Stimulated activated CD4-positive, alpha-beta T cell treated with anti-CD3 and anti-CD28 coated beads, Interleukin-4, amount 100 ng/mL, for 4 hours (primary cell): Measurements from ENCODE around the gene CLHC1.
"Not testable (repeated sequence)": the region's sequence is repeated elsewhere in the genome, so short reads cannot be mapped to it uniquely, and the experiment has no call there.

Experiments used
- DNase-seq, 2 experiments: peaks; one replicate each; pipeline ENCODE4 v3.0.0-alpha.2; 2020

The CLHC1 gene

GRCh38 chr2:55232084-55232862 lies at the start of gene CLHC1, which contains the start of gene RPS27A:
Gene CLHC1 (minus strand): TSS chr2:55232293. CDS start chr2:55222411, 9,882 bp downstream.
Gene RPS27A (plus strand): TSS chr2:55232688. CDS start chr2:55232825, 137 bp downstream.
- DNase-seq, result peak; percentile 89 to 94

- not testable (repeated sequence) for DNase-seq
Observed at GRCh38 chr2:55280851-55281546, 48.9 kb upstream of the CLHC1 start.

DNA sequence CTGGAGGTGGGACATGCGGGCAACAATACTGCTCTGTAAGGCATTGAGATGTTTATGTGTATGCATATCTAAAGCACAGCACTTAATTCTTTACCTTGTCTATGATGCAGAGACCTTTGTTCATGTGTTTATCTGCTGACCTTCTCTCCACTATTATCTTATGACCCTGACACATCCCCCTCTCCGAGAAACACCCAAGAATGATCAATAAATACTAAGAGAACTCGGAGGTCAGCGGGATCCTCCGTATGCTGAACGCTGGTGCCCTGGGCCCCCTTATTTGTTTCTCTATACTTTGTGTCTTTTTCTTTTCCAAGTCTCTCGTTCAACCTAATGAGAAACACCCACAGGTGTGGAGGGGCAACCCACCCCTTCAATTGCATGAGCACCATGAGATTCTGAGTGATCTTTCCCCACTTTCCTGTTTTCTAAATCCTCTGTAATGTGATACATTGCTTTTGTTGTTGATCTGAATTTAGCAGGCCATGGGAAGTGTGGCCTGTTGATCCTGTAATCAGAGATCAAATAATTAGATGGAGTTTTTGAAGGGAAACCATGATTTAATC lies 47.8 kb upstream of the CLHC1 start:
- DNase-seq, result not testable (repeated sequence)

DNA sequence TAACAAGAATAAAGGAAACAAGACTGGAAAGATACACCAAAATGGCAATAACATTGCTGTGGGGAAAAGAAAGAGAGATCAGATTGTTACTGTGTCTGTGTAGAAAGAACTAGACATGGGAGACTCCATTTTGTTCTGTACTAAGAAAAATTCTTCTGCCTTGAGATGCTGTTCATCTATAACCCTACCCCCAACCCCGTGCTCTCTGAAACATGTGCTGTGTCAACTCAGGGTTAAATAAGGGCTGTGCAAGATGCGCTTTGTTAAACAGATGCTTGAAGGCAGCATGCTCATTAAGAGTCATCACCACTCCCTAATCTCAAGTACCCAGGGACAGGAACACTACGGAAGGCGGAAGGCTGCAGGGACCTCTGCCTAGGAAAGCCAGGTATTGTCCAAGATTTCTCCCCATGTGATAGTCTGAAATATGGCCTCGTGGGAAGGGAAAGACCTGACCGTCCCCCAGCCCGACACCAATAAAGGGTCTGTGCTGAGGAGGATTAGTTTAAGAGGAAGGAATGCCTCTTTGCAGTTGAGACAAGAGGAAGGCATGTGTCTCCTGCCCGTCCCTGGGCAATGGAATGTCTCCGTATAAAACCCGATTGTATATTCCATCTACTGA lies 47.2 kb upstream of the CLHC1 start:
- not testable (repeated sequence) for DNase-seq

DNA sequence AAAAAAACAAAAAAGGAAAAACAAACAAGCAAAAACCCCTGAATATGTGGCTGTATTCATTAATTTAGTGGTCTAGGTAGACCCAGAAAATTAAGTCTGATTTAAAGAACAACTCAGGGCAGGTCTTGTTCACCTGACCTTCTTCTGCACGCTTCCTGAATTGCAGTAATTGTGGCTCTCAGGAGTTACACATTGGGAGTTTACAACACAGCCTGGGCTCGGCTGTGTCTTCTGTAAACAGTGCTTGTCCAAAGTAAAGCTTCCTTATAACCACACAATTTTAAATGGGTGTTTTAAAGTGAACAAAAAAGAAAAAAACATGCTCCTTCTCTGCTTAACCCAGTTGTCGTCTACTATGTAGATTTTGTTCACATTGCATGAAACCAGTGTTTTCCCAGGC lies 45.2 kb upstream of the CLHC1 start:
- DNase-seq, result no peak

- not testable (repeated sequence) for DNase-seq
Observed at GRCh38 chr2:55274346-55274745, 42.3 kb upstream of the CLHC1 start.

GRCh38 chr2:55269645-55269990 lies 37.5 kb upstream of the CLHC1 start:
- no peak for DNase-seq

DNA sequence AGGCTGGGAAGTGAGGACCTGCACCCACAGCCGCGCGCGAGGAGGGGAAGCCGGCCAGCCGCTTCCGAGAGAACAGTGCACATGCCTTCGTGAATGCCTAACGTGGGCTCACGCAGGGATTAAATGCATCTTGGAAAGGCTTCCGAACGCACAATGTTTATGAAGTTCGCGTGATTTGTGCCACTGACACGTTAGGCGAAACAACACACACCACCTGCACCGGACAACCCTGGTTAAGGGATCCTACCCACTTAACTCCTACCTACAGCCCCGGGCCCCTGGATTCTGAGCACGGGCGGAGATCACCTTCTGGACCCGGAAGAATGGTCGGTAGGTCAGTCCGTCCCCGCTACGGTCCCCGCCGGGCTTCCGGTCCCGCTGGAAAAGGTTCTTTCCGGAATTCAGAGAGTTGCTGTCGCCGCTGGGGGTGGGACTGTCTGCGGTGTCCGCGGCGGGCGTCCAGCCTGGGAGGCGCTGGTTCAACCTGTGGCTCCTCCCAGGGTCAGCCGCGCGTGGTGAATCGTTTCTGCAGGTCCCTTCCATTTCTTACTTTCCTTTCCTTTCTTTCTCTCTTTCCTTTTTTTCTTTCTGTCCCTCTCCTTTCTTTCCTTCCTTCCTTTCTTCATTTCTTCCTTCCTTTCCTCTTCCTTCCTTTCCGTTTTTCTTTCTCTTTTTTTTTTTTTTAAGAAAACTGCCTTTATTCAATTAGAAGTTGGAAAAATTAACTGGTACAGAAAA lies 37.0 kb upstream of the CLHC1 start, which contains the start of gene MTIF2:
Gene MTIF2, minus strand, starts transcription at position 325 of the 738 bp plus-strand sequence. CDS start 5,373 bp downstream, outside the sequence.
- peak; percentile 79 to 86 for DNase-seq

GRCh38 chr2:55268288-55268906 lies 36.3 kb upstream of the CLHC1 start:
- no peak for DNase-seq

DNA sequence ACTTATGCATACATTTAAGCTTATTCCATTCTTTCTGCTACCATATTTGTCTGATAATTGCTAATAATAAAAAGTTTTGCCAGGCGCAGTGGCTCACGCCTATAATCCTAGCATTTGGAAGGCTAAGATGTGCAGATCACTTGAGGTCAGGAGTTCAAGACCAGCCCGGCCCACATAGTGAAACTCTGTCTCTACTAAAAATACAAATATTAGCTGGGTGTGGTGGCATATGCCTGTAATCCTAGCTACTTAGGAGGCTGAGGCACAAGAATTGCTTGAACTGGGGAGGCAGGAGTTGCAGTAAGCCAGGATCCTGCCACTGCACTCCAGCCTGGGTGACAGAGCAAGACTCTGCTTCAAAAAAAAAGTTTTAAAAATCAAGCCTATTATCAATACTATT lies 27.5 kb upstream of the CLHC1 start:
- not testable (repeated sequence) for DNase-seq

DNA sequence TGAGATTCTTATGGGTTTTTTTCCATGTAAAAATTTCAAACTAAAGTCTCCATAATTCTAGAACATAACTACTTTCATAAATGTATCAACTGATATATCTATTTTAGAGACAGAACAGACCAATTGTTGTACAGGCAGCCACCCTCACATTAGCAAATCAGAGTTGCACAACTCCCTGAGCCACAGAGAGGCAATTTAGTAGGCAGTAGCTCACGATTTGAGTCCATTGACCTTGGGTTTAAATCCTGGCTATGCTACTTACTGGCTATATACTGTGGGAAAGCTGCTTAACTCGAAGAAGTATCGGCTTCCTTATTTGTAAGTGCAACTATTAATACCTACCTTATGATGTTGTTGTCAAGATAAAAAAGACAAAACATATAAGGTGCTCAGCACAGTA lies 20.7 kb upstream of the CLHC1 start:
- no peak for DNase-seq

DNA sequence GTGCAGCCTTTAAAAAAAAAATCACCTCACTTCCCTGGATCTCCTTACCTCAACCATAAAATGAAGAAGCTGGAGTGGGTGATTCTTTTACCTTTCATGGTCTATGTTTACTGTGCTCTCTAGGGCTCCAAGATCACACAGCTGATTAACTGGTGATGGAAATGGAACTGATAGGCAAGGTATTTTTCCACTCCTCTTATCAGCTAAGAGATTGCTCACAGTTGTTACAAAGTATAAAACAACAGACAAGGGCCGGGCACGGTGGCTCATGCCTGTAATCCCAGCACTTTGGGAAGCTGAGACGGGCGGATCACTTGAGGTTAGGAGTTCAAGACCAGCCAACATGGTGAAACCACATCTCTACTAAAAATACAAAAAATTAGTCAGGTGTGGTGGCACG lies 14.9 kb upstream of the CLHC1 start:
- no peak for DNase-seq

DNA sequence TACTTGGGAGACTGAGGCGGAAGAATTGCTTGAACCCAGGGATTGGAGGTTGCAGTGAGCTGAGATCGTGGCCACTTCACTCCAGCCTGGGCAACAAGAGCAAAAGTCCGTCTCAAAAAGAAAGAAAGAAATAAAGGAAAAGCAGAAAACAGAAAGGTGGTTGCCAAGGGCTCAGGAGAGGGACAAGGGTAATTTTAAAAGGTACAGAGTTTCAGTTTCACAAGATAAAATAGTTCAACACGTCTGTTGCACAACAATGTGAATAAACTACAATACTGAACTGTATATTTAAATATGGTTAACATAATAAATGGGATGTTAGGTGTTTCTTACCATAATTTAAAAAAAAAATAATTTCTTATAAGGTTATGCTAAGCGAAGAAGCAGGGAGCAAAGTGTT lies 13.3 kb upstream of the CLHC1 start:
- no peak for DNase-seq

GRCh38 chr2:55242617-55243016 lies 10.5 kb upstream of the CLHC1 start:
- no peak for DNase-seq

DNA sequence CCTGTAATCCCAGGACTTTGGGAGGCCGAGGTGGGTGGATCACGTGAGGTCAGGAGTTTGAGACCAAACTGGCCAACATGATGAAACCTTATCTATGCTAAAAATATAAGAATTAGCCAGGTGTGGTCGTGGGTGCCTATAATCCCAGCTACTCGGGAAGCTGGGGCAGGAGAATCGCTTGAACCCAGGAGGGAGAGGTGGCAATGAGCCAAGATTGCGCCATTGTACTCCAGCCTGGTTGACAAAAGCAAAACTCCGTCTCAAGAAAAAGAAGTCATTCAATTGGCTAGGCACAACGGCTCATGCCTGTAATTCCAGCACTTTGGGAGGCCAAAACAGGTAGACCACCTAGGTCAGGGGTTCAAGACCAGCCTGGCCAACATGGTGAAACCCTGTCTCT lies 9.5 kb upstream of the CLHC1 start:
- not testable (repeated sequence) for DNase-seq

DNA sequence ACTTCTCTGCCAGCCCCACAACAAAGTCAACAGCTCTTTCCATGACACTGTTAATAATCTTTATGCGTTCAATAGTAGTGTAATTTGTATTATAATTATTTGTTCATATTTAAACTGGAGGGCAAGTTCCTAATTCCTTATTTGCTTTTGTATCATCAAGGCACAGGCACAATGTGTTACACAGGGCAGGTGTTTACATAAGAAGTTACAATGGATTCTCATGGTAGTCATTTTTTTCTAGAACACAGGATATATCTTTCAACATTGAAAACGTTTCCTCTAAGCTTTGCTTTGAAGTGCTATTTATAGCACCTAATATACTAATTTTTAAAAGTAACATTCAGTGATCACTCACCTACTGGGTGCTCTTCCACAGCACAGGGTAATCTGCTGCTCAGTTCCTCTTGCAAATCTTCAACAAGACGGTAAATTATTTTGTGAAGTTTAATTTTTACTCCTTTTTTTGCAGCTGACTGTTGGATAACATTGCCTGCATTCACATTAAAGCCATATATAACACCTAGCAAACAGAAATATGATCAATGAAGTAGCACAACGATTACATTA lies 7.6 kb upstream of the CLHC1 start:
- DNase-seq, result no peak

GRCh38 chr2:55236992-55237543 lies 5.0 kb upstream of the CLHC1 start:
- DNase-seq, result no peak

DNA sequence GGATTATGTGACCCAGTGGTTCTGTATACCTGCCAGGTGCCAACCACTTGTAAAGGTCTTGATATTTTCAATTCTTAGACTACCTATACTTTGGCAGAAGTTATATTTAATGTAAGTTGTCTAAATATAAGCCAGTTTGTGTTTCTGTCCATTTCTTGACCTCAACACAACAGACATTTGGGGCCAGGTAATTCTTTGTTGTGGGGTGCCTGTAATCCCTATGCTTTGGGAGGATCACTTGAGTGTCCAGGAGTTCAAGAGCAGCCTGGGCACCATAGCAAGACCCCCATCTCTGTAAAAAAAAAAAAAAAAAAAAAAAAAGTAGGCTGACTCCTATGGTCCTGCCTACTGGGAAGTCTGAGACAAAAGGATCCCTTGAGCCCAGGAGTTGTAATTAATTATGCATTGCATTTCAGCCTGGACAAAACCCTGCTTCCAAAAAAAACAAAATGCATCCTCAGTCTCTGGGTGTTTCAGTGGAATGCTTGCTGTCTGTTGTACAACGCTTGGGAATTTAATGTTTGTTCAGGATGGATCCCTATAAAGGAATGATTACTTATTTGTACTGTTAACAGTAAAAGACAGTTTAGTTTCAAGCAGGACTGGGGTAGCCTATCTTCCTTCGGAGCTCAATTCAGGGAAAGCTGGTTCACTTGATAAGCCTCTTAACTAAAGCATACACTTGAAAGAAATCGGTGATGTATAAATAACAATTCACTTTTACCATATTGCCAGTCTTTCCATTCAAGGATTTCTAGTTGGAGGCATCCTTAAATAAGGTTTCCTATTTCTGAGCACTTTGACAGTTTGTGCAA lies 3.8 kb upstream of the CLHC1 start:
- no peak for DNase-seq

- no peak for DNase-seq
Observed at GRCh38 chr2:55233658-55233940, 1.5 kb upstream of the CLHC1 start.

GRCh38 chr2:55232863-55233657 lies 967 bp upstream of the CLHC1 start:
- DNase-seq, result peak; percentile 42 to 50
